Stimulated activated CD4-positive, alpha-beta T cell treated with anti-CD3 and anti-CD28 coated beads, Interleukin-2, amount 100 ng/mL, for 4 hours (primary cell): ENCODE measurements around the gene CFL1.

Experiments used
- DNase-seq: peaks from one replicate; pipeline ENCODE4 v3.0.0-alpha.2; 2020; ENCODE audit warnings: low read depth

CFL1 gene

GRCh38 chr11:65869643-65870306, 11.8 kb upstream of the CFL1 start:
- DNase-seq, result no peak

- DNase-seq, result no peak
Observed at GRCh38 chr11:65868907-65869306, 10.9 kb upstream of the CFL1 start.

- no peak for DNase-seq
Observed at GRCh38 chr11:65868076-65868667, 10.2 kb upstream of the CFL1 start.

- DNase-seq, result no peak
Observed at GRCh38 chr11:65867284-65868071, 9.5 kb upstream of the CFL1 start.

- no peak for DNase-seq
Observed at GRCh38 chr11:65866509-65867283, 8.7 kb upstream of the CFL1 start.

- no peak for DNase-seq
Observed at GRCh38 chr11:65865550-65866172, 7.7 kb upstream of the CFL1 start.

GRCh38 chr11:65864706-65865471, 6.9 kb upstream of the CFL1 start:
- no peak for DNase-seq

- no peak for DNase-seq
Observed at GRCh38 chr11:65863889-65864705, 6.1 kb upstream of the CFL1 start.

GRCh38 chr11:65862941-65863888, 5.2 kb upstream of the CFL1 start:
- no peak for DNase-seq

GRCh38 chr11:65862191-65862735, 4.3 kb upstream of the CFL1 start:
- DNase-seq, result no peak

- no peak for DNase-seq
Observed at GRCh38 chr11:65861533-65862183, 3.7 kb upstream of the CFL1 start.

GRCh38 chr11:65861165-65861505, 3.2 kb upstream of the CFL1 start:
- no peak for DNase-seq

- DNase-seq, result peak; percentile 92
Observed at GRCh38 chr11:65860278-65861164, 2.5 kb upstream of the CFL1 start, which contains the start of gene MUS81. Gene MUS81, plus strand, starts transcription at chr11:65860433. Its CDS starts 321 bp downstream, at chr11:65860754.

- no peak for DNase-seq
Observed at GRCh38 chr11:65859812-65860277, 1.9 kb upstream of the CFL1 start.

- DNase-seq, result peak; percentile 96
Observed at GRCh38 chr11:65859095-65859811, 1.3 kb upstream of the CFL1 start.

GRCh38 chr11:65858681-65859087, 704 bp upstream of the CFL1 start:
- DNase-seq, result no peak

GRCh38 chr11:65857500-65857852, 504 bp downstream of the CFL1 start:
- peak; percentile 48 for DNase-seq
